H9 (cell line): Measurements from ENCODE around the gene MBP. TPM values are rescaled to one million over a fixed set of nuclear protein-coding genes. Genes with fewer than 3 reads are reported as not detected.

ENCODE experiments used
- DNase-seq: peaks from one replicate; pipeline ENCODE4 v3.0.0-alpha.2; 2017
- H2AFZ ChIP-seq: one replicate; pipeline ENCODE4 v1.6.1; 2013; ENCODE audit warnings: mild to moderate bottlenecking, low read length, control low read depth, moderate library complexity
- H2AK5ac ChIP-seq: 2 replicates; pipeline ENCODE4 v1.6.1; 2013; ENCODE audit warnings: low read length, control low read depth, mixed read lengths; ENCODE audit not compliant: insufficient read length
- H2BK120ac ChIP-seq: one replicate; pipeline ENCODE4 v1.6.1; 2013; ENCODE audit warnings: low read depth, mild to moderate bottlenecking, low read length, control low read depth, inconsistent platforms; ENCODE audit not compliant: poor library complexity, severe bottlenecking
- H2BK12ac ChIP-seq: 2 replicates; pipeline ENCODE4 v1.6.1; 2013; ENCODE audit warnings: low read length, control low read depth, mixed read lengths, low read depth; ENCODE audit not compliant: insufficient read length
- H2BK15ac ChIP-seq: 2 replicates; pipeline ENCODE4 v1.6.1; 2013; ENCODE audit warnings: low read depth, low read length, control low read depth
- H2BK20ac ChIP-seq: one replicate; pipeline ENCODE4 v1.6.1; 2013; ENCODE audit warnings: low read depth, mild to moderate bottlenecking, low read length, control low read depth, inconsistent platforms; ENCODE audit not compliant: poor library complexity, severe bottlenecking
- H2BK5ac ChIP-seq: 2 replicates; pipeline ENCODE4 v1.6.1; 2013; ENCODE audit warnings: low read length, control low read depth, mixed read lengths; ENCODE audit not compliant: insufficient read length
- H3K14ac ChIP-seq: 2 replicates; pipeline ENCODE4 v1.6.1; 2013; ENCODE audit warnings: low read length, control low read depth; ENCODE audit not compliant: insufficient read depth
- H3K18ac ChIP-seq: 2 replicates; pipeline ENCODE4 v1.6.1; 2013; ENCODE audit warnings: low read depth, mild to moderate bottlenecking, mixed read lengths, low read length, control low read depth; ENCODE audit not compliant: insufficient read length
- H3K23ac ChIP-seq: 2 replicates; pipeline ENCODE4 v1.6.1; 2013; ENCODE audit warnings: low read length, control low read depth, mixed read lengths, low read depth; ENCODE audit not compliant: insufficient read length
- H3K23me2 ChIP-seq: 2 replicates; pipeline ENCODE4 v1.6.1; 2013; ENCODE audit warnings: low read depth, mild to moderate bottlenecking, mixed read lengths, low read length, control low read depth; ENCODE audit not compliant: insufficient read length, poor library complexity, severe bottlenecking
- H3K27ac ChIP-seq: 2 replicates; pipeline ENCODE4 v1.5.1; 2013; ENCODE audit warnings: low read length, control low read depth, mixed read lengths, low read depth; ENCODE audit not compliant: insufficient read length
- H3K27me3 ChIP-seq: 2 replicates; pipeline ENCODE4 v1.6.1; 2013; ENCODE audit warnings: low read length, control low read depth, inconsistent platforms; ENCODE audit not compliant: insufficient read depth
- H3K4ac ChIP-seq: 2 replicates; pipeline ENCODE4 v1.6.1; 2013; ENCODE audit warnings: low read depth, mild to moderate bottlenecking, control low read depth, inconsistent platforms, low read length, moderate library complexity
- H3K4me1 ChIP-seq: 2 replicates; pipeline ENCODE4 v1.6.1; 2013; ENCODE audit warnings: low read length, control low read depth, inconsistent platforms; ENCODE audit not compliant: insufficient read depth
- H3K4me2 ChIP-seq: 2 replicates; pipeline ENCODE4 v1.6.1; 2013; ENCODE audit warnings: low read length, control low read depth, mixed read lengths; ENCODE audit not compliant: insufficient read length, insufficient read depth
- H3K56ac ChIP-seq: 2 replicates; pipeline ENCODE4 v1.6.1; 2013; ENCODE audit warnings: low read depth, mild to moderate bottlenecking, mixed read lengths, low read length, control low read depth; ENCODE audit not compliant: insufficient read length
- H3K79me1 ChIP-seq: 2 replicates; pipeline ENCODE4 v1.6.1; 2013; ENCODE audit warnings: low read depth, mild to moderate bottlenecking, moderate library complexity, low read length, control low read depth, inconsistent platforms; ENCODE audit not compliant: insufficient read depth, poor library complexity, severe bottlenecking
- H3K79me2 ChIP-seq: 2 replicates; pipeline ENCODE4 v1.6.1; 2013; ENCODE audit warnings: low read length, control low read depth, inconsistent platforms; ENCODE audit not compliant: insufficient read depth
- H3K9ac ChIP-seq: 2 replicates; pipeline ENCODE4 v1.6.1; 2013; ENCODE audit warnings: low read length, control low read depth, mixed read lengths; ENCODE audit not compliant: insufficient read length; ENCODE audit errors: extremely low read depth
- H3K9me3 ChIP-seq: one replicate; pipeline ENCODE4 v1.6.1; 2013; ENCODE audit warnings: low read depth, low read length, inconsistent platforms; ENCODE audit not compliant: control insufficient read depth
- H3T11ph ChIP-seq: one replicate; pipeline ENCODE4 v1.6.1; 2013; ENCODE audit warnings: mild to moderate bottlenecking, low read length, control low read depth, inconsistent platforms
- H4K20me1 ChIP-seq: one replicate; pipeline ENCODE4 v1.6.1; 2013; ENCODE audit not compliant: control insufficient read depth, insufficient read length, insufficient read depth
- H4K5ac ChIP-seq: 2 replicates; pipeline ENCODE4 v1.6.1; 2013; ENCODE audit warnings: low read depth, mild to moderate bottlenecking, mixed read lengths, low read length, control low read depth; ENCODE audit not compliant: insufficient read length
- H4K8ac ChIP-seq: replicated peaks from 2 replicates; pipeline ENCODE4 v1.6.1; 2013; ENCODE audit warnings: low read length, control low read depth, mixed read lengths, low read depth; ENCODE audit not compliant: insufficient read length
- H4K91ac ChIP-seq: 2 replicates; pipeline ENCODE4 v1.6.1; 2013; ENCODE audit warnings: low read depth, mild to moderate bottlenecking, moderate library complexity, mixed read lengths, low read length, control low read depth; ENCODE audit not compliant: insufficient read length
- H3K27ac Mint-ChIP-seq, 3 experiments: 2 replicates in 2 of 3; 3 replicates in 1 of 3; pipeline ENCODE4 v1.8.0; 2020 to 2021; ENCODE audit warnings: mixed read lengths in 3 of 3, mild to moderate bottlenecking in 1 of 3, moderate library complexity in 1 of 3
- H3K27me3 Mint-ChIP-seq: 2 replicates; pipeline ENCODE4 v1.8.0; 2021; ENCODE audit warnings: low read depth, mild to moderate bottlenecking, moderate library complexity, mixed read lengths
- H3K36me3 Mint-ChIP-seq, 3 experiments: 2 replicates in 2 of 3; 3 replicates in 1 of 3; pipeline ENCODE4 v1.8.0; 2020 to 2021; ENCODE audit warnings: low read depth in 3 of 3, mixed read lengths in 3 of 3; ENCODE audit not compliant: insufficient read depth in 1 of 3
- H3K4me1 Mint-ChIP-seq, 2 experiments: 2 replicates each; pipeline ENCODE4 v1.8.0; 2020; ENCODE audit warnings: mixed read lengths in 2 of 2
- H3K4me3 Mint-ChIP-seq, 2 experiments: 2 replicates in 1 of 2; 3 replicates in 1 of 2; pipeline ENCODE4 v1.8.0; 2020 to 2021; ENCODE audit warnings: mild to moderate bottlenecking in 2 of 2, mixed read lengths in 2 of 2, moderate library complexity in 1 of 2
- H3K9me3 Mint-ChIP-seq, 2 experiments: 2 replicates in 1 of 2; 3 replicates in 1 of 2; pipeline ENCODE4 v1.8.0; 2020; ENCODE audit warnings: mild to moderate bottlenecking in 2 of 2, mixed read lengths in 2 of 2, moderate library complexity in 1 of 2
- CTCF ChIP-seq: fragments of 200-600 bp; sonication (generic); conservative IDR thresholded peaks from 3 replicates; pipeline ENCODE4 v1.8.0; 2021; ENCODE audit warnings: antibody characterized with exemption, mild to moderate bottlenecking
- WGBS: extraction: QIAGEN DNeasy Blood & Tissue Kit; methylation state at CpG from one replicate; pipeline ENCODE4 v1.1.7; 2013; ENCODE audit warnings: missing lambda C conversion rate, low lambda C conversion rate, mixed read lengths; ENCODE audit not compliant: insufficient read length; ENCODE audit errors: extremely low coverage; 5-methylcytosine and 5-hydroxymethylcytosine counted together
- total RNA-seq: library from RNA; stranded (reverse); gene quantifications from 2 replicates; pipeline ENCODE4 v1.2.1, GENCODE V29; 2021

The MBP gene
- total RNA-seq, 1 experiment from 2014 or later, result 8.6 TPM

- H3K23me2 ChIP-seq, result no peaks in the 10 kb centered on the region
- no peak overlapping the region for H2BK5ac ChIP-seq
- Mint-ChIP-seq H3K4me1 (peaks cover 32 to 41% of the 10 kb centered on the region in 2 experiments), H3K27me3 (peaks cover 3% of the 10 kb centered on the region), H3K36me3 (no peaks in the 10 kb centered on the region), H3K27ac (no peak overlapping the region; a peak in 1 of 7 replicates), H3K4me3 (no peak overlapping the region), H3K9me3 (no peaks in the 10 kb centered on the region)
- no peak overlapping the region for H2AK5ac ChIP-seq
- H3T11ph ChIP-seq, result no peak overlapping the region
- H3K4me1 ChIP-seq, result peaks cover 7% of the 10 kb centered on the region
- no peak overlapping the region for H3K18ac ChIP-seq
- no peaks in the 10 kb centered on the region for H3K9me3 ChIP-seq
- no peak overlapping the region for H2BK15ac ChIP-seq
- H3K79me1 ChIP-seq, result no peaks in the 10 kb centered on the region
- no peak for DNase-seq
- no peaks in the 10 kb centered on the region for H3K27me3 ChIP-seq
- no peak overlapping the region for H3K4ac ChIP-seq
- H2BK120ac ChIP-seq, result no peak overlapping the region
- H4K20me1 ChIP-seq, result no peaks in the 10 kb centered on the region
- no peak overlapping the region for H3K23ac ChIP-seq
- no peak overlapping the region for H3K56ac ChIP-seq
- H4K5ac ChIP-seq, result no peak overlapping the region
- no peak overlapping the region for H2BK20ac ChIP-seq
- no peak overlapping the region for H2BK12ac ChIP-seq
- H3K4me2 ChIP-seq, result no peak overlapping the region
- no peak overlapping the region for H2AFZ ChIP-seq
- H3K79me2 ChIP-seq, result no peaks in the 10 kb centered on the region
- H3K9ac ChIP-seq, result no peak overlapping the region
- no peak overlapping the region for H4K91ac ChIP-seq
- H3K27ac ChIP-seq, result no peak overlapping the region
- no CpG with 5 or more reads among the region's 9 CpGs for WGBS
- TF ChIP-seq CTCF, result no peak
- no peak overlapping the region for H3K14ac ChIP-seq
- H4K8ac ChIP-seq, result no peak overlapping the region
Measured at GRCh38 chr18:76985951-76986236, 146.7 kb downstream of the MBP start.
